Bronchial epithelial cell (primary cell): ENCODE data around the gene ZNRD2. TPM values are rescaled to one million over a fixed set of nuclear protein-coding genes. Genes with fewer than 3 reads are reported as not detected.

ENCODE experiments used
- DNase-seq: peaks from one replicate; pipeline ENCODE4 v3.0.0-alpha.2; 2010; ENCODE audit warnings: low read depth
- FAIRE-seq: peaks from 2 replicates; lab custom pipeline; 2011; peaks lifted over from hg19 to GRCh38; lab: Jason Lieb, UNC
- H3K27me3 ChIP-seq: 2 replicates; pipeline ENCODE4 v1.5.1; 2011; ENCODE audit warnings: low read length; ENCODE audit not compliant: control insufficient read depth, insufficient read depth
- H3K36me3 ChIP-seq: 2 replicates; pipeline ENCODE4 v1.5.1; 2011; ENCODE audit warnings: low read length; ENCODE audit not compliant: control insufficient read depth, insufficient read depth
- H3K4me3 ChIP-seq: 2 replicates; pipeline ENCODE4 v1.5.1; 2011; ENCODE audit warnings: mild to moderate bottlenecking, low read depth, low read length, control low read depth
- total RNA-seq: library from RNA; depleted of rRNA; stranded (reverse); fragments of >200 nt; gene quantifications from 2 replicates; pipeline ENCODE4 v1.2.1, GENCODE V29; 2014
- TF ChIP-seq, protein P1 (sequence below): IDR thresholded peaks from 2 replicates; pipeline ENCODE4 v1.5.1; 2011; ENCODE audit warnings: mild to moderate bottlenecking, moderate library complexity, low read length, control low read depth, inconsistent platforms; ENCODE audit not compliant: insufficient read depth, severe bottlenecking

The ZNRD2 gene
- total RNA-seq, 1 donor from 2014 or later: 43.4 TPM

- TF ChIP-seq, protein P1, sequence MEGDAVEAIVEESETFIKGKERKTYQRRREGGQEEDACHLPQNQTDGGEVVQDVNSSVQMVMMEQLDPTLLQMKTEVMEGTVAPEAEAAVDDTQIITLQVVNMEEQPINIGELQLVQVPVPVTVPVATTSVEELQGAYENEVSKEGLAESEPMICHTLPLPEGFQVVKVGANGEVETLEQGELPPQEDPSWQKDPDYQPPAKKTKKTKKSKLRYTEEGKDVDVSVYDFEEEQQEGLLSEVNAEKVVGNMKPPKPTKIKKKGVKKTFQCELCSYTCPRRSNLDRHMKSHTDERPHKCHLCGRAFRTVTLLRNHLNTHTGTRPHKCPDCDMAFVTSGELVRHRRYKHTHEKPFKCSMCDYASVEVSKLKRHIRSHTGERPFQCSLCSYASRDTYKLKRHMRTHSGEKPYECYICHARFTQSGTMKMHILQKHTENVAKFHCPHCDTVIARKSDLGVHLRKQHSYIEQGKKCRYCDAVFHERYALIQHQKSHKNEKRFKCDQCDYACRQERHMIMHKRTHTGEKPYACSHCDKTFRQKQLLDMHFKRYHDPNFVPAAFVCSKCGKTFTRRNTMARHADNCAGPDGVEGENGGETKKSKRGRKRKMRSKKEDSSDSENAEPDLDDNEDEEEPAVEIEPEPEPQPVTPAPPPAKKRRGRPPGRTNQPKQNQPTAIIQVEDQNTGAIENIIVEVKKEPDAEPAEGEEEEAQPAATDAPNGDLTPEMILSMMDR: no peak
- FAIRE-seq (no peak), DNase-seq (no peak)
- no peak overlapping the region for H3K4me3 ChIP-seq
- H3K36me3 ChIP-seq: no peaks in the 10 kb centered on the region
- no peaks in the 10 kb centered on the region for H3K27me3 ChIP-seq
Observed at GRCh38 chr11:65558930-65559509, 11.3 kb upstream of the ZNRD2 start.

DNA sequence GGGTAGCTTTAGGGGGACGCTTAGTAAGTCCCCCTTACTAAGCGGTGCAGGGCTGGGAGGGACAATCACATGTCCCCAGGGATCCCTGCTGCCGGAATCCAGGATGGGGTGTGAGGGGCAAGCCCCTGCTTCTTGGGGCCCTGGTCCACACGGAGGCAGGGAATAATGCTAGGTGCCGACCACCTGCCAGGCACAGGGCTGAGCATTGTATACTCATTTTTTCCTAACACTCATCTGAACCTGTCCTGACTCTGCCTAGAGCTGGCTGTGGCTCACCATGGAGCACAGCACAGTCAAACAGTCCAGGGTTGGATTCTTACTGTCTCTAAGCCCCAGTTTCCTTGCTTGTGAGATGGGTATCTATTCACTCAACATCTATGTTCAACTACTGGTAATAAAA lies 10.7 kb upstream of the ZNRD2 start:
- TF ChIP-seq, protein P1: no peak
- H3K36me3 ChIP-seq: no peaks in the 10 kb centered on the region
- H3K4me3 ChIP-seq: no peak overlapping the region
- FAIRE-seq (no peak), DNase-seq (no peak)
- no peaks in the 10 kb centered on the region for H3K27me3 ChIP-seq

DNA sequence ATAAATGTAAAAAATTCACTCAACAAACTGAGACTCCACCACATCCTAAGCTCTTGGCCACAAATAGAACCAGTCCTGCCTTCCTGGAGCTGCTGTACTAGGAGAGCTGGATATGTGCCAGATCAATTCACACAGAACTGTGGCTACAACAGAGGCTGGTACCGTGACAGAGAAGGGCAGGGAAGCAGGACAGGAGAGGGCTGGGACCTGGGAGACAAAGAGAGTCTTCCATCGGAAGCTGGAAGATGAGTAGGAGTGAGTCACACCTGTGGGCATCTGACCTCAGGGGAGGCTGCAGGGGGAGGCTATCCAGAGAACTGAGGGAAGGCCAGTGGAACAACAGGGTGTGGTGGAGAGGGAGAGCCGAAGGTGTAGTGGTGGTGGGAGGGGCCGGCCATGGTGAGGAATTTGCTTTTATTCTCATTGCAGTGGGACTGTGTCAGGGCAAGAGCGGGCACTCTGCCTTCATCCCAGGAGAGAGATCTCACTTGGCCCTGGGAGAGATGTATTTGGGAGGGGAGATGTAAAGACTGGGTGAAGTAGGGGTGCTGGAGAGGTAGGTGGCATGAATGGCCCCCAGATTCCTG lies 10.2 kb upstream of the ZNRD2 start:
- Histone ChIP-seq H3K36me3 (no peaks in the 10 kb centered on the region), H3K27me3 (no peaks in the 10 kb centered on the region), H3K4me3 (no peak overlapping the region)
- FAIRE-seq (peak; percentile 76), DNase-seq (peak; percentile 62)
- TF ChIP-seq, protein P1: no peak

DNA sequence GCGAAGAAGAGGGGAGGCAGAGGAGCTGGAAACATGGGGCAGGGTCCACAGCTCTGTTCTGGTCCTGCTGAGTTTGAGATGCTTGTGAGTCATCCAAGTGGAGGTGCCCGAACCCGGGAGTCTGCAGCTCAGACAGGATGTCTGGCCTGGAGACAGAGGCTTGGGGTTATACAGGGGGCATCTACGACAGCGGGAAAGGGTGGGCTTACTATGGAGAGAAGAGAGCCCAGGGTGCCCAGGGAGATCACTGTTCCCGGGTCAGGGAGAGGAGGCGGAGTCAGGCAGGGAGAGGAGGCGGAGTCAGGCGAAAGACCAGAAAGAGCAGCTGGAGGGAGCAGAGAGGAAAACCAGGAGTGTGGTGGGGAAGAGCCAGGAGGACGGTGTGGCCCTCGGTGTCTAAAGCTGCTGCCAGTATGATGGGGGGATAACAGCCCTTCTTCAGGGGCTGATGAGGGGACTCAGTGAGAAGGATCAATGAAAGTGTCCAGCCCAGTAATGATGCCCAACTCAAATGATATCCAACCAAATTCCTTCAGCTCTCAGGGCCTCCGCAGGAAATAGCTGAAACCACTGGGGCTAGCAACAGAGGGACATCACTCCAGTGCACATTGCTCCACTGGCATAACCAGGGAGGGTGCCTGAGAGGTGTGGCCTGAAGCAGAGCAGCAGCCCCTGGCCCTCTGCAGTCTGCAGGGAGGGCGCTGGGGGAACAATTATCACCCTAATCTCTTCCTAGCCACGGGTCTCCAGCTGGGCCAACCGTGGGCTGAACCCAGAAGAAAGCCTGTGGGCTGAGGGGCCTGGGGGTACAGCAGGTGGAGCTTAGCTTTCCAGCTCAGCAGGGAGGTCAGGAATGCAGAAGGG lies 9.5 kb upstream of the ZNRD2 start:
- no peak overlapping the region for H3K4me3 ChIP-seq
- no peak for FAIRE-seq

GRCh38 chr11:65562020-65562419 lies 8.3 kb upstream of the ZNRD2 start:
- H3K4me3 ChIP-seq: no peak overlapping the region
- FAIRE-seq: no peak
- TF ChIP-seq, protein P1: no peak
- H3K27me3 ChIP-seq: no peaks in the 10 kb centered on the region
- no peaks in the 10 kb centered on the region for H3K36me3 ChIP-seq
- no peak for DNase-seq

More for the DNA sequence above, 9.5 kb upstream of the ZNRD2 start:
- DNase-seq: peak; percentile 51
- H3K36me3 ChIP-seq: no peaks in the 10 kb centered on the region
- TF ChIP-seq, protein P1: no peak
- no peaks in the 10 kb centered on the region for H3K27me3 ChIP-seq
